ACHN (cell line): ENCODE data around the gene CDC42EP3.

Experiments
- DNase-seq: peaks from one replicate; pipeline ENCODE4 v3.0.0-alpha.2; 2015
- in situ Hi-C: cut with HindIII; loops from 2 replicates; pipeline ENCODE4 v1.10.0; 2017; ENCODE audit warnings: low sequenced_read_pairs, low pct_ligation_motif_present, low pct_unique_long_range_greater_than_20kb

The CDC42EP3 gene

GRCh38 chr2:37664231-37664643 lies 7.2 kb downstream of the CDC42EP3 start:
- in situ Hi-C loops = no loop called here
- DNase-seq = no peak

GRCh38 chr2:37663390-37663789 lies 8.1 kb downstream of the CDC42EP3 start:
- in situ Hi-C loops = no loop called here
- no peak for DNase-seq

GRCh38 chr2:37659723-37660122 lies 11.7 kb downstream of the CDC42EP3 start:
- no peak for DNase-seq
- in situ Hi-C loops = no loop called here

GRCh38 chr2:37658682-37659081 lies 12.8 kb downstream of the CDC42EP3 start:
- no peak for DNase-seq
- in situ Hi-C loops = no loop called here

DNA sequence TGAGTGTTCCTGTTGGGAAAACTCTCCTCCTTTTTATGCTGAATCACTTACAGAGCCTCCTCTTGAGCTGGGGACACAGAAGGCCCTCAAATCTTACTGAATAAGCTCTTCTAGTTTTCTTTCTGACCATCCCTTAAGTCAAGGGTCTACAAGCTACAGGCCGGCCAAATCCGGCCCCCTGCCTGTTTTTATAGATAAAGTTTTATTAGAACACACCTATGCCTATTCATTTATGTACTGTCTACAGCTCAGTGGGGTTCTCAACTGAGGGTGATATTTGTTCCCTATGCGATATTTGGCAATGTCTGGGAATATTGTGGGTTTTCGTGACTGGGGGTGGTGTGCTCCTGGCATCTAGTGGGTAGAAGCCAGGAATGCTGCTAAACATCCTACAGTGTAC lies 14.0 kb downstream of the CDC42EP3 start:
- in situ Hi-C loops = no loop called here
- DNase-seq = no peak

- in situ Hi-C loops = no loop called here
- DNase-seq = no peak
Observed at GRCh38 chr2:37656512-37657423, 14.7 kb downstream of the CDC42EP3 start.

DNA sequence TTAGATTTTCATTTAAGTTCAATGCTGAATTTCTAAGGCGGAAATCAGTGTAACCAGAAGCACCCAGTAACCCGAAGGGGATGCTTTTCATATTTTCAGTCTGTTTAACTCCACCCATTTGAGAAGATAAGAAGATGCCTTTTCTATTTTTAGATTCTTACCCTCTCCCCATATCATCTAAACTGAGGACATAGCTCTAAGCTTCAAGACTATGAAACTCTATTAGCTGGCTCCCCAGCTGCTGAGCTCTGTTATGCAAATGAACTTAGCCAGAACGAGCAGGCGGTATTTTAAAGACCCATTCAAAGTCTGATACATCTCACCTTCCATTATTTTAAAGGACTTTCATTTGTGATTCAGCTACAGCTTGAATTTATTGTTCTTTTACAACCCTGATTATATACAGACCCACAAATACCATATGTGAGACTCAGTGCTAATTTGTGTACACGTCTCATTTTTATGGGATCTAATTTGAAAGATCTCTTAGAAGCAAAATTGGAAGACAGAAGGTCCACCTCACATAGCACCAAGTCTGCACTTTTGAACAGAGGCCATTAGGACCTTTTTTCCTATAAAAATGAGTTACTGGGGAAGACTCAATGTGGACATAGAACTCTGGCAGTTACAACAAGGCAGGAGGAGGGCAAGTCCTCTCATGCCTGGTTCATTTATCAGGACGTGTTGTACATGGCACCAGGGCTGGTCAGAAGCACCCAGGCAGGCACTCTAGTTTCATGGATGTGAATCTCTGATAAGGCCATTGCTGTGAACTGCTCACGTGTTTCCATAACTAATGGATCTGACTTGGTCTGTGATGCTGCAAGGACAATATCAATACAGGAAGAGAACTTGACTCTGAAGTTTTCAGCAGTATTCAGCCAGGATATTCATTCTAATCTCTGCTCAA lies 16.3 kb downstream of the CDC42EP3 start:
- DNase-seq = no peak
- in situ Hi-C loops = no loop called here

GRCh38 chr2:37654419-37654818 lies 17.0 kb downstream of the CDC42EP3 start:
- DNase-seq = no peak
- in situ Hi-C loops = no loop called here

DNA sequence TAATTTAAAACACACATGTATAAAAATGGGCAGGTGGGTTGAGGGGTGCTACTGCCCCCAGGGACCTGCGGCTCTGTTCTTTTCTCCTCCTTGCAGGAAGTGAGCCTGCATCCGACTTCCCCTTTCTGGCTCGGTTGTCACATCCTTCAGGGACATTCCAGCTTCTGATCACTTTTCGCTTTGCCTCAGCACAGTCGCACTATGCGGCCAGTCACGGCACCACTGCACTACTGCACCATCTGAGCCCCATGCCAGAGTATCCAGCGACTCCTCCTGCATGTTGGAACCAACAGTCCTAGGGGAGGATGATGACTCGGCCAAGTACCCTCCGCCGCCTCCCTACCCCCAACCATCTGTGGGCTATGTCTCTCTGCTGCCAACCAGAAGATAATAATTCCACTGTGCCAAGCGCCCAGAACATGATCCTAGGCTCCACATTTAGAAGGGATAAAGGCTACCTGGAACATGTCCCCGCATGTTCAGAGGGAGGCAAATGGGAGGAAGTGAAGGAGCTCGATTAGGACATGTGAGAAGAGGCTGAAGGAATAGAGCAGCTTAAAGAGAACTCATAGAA lies 17.6 kb downstream of the CDC42EP3 start:
- in situ Hi-C loops = no loop called here
- peak; percentile 9 for DNase-seq

GRCh38 chr2:37653093-37653492 lies 18.3 kb downstream of the CDC42EP3 start:
- in situ Hi-C loops = no loop called here
- DNase-seq = no peak

GRCh38 chr2:37652199-37652640 lies 19.2 kb downstream of the CDC42EP3 start:
- DNase-seq = peak; percentile 92
- in situ Hi-C loops = no loop called here

GRCh38 chr2:37650548-37651093 lies 20.8 kb downstream of the CDC42EP3 start:
- in situ Hi-C loops = no loop called here
- no peak for DNase-seq

DNA sequence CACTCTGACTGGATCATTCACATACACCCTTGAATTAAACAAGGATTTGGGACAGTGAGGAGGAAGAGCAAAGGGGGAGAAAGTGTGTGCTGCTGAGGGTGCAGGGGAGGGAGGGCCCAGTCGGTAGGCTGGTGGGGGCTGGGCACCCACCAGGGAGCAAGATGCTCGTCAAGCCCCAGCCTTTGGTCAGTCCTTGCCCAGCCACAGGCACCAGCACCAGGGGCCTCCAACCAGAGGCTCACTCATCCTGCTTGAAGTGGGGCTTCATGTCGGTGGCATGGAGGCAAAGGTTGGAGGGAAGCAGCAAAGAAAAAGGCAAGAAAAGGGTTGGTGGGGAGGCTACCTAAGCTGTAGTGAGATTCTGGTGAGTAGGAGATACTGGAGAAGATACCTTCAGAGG lies 21.9 kb downstream of the CDC42EP3 start:
- in situ Hi-C loops = no loop called here

DNA sequence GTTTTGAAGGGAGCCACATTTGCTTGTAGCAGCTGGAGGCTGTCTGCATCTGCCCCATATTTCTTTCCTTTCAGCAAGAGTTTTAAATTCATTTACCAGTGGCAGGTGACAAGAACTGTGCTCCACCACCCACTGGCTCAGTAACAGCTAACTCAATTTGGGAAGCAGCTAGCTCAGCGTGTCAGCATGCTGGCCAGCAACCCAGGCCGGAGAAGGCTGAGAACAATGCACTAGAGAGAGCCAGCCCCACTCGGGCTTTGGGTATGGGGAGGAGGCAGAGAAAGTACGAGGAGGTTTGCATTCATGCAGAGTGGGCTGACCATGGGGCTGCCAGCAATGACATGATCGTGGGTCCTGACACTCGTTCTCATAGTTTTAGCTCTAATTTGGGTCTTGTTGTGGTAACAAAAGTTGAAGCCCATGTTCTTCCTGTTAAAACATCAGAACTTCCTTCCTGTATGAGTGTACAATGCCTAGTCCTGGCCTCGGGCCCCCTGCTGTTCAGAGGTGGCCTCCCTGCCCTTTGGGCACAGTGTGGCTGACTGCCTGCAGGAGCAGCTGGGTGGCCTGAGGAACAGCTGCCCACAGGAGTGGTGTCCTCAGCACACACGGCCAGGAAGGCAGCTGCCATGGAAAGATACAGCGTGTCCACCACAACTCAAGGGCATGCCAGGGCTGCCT lies 23.0 kb downstream of the CDC42EP3 start:
- no peak for DNase-seq
- in situ Hi-C loops = no loop called here

More for the DNA sequence above, 21.9 kb downstream of the CDC42EP3 start:
- no peak for DNase-seq

DNA sequence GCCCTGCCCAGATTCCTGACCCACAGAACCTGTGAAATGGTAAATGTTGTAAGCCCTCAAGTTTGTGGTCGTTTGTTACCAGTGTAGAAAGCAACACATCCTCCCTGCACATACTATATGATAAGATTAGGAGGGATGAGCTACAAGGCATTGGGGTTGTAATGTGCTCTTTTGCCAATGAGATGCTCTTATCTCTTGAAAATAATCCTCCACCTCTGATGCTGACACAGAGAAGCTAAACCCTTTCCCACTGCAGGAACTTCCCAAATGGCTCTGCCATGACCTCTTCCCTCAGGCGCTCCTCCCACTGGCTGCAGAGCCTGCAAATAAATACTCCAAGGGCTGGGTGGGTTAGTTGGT lies 23.5 kb downstream of the CDC42EP3 start:
- no peak for DNase-seq
- in situ Hi-C loops = no loop called here

- in situ Hi-C loops = no loop called here
- no peak for DNase-seq
Observed at GRCh38 chr2:37645836-37646235, 25.6 kb downstream of the CDC42EP3 start.

DNA sequence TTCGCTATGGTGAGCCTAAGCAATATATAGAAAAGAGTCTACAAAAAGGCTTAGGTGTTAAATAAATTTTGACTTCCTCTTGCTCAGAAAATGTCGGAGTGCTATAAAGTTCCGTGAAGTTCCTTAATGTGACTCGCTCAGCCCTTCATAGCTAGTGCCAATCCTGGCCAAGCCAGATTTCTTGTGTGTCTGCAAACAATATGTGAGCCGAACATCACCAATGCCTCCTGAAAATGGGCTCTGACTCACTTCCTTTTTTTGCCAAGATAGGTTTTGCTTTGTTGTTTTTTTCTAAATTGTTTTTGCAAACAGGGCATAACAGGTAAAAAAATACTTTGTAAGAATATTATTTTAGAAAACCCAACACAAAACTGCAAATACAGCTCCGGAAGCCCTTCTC lies 26.1 kb downstream of the CDC42EP3 start:
- DNase-seq = no peak
- in situ Hi-C loops = no loop called here

- DNase-seq = no peak
- in situ Hi-C loops = no loop called here
Observed at GRCh38 chr2:37644191-37644590, 27.3 kb downstream of the CDC42EP3 start.
